ENCODE data around the gene ZNF267. TPM values are rescaled to one million over a fixed set of nuclear protein-coding genes. Genes with fewer than 3 reads are reported as not detected.
A peak's percentile ranks its signal among the peaks of the same experiment; 100 is the strongest.
"Not testable (repeated sequence)": the region's sequence is repeated elsewhere in the genome, so short reads cannot be mapped to it uniquely, and the experiment has no call there.

The ZNF267 gene
- total RNA-seq, 1 experiment from 2014 or later, result 14.5 TPM

DNA sequence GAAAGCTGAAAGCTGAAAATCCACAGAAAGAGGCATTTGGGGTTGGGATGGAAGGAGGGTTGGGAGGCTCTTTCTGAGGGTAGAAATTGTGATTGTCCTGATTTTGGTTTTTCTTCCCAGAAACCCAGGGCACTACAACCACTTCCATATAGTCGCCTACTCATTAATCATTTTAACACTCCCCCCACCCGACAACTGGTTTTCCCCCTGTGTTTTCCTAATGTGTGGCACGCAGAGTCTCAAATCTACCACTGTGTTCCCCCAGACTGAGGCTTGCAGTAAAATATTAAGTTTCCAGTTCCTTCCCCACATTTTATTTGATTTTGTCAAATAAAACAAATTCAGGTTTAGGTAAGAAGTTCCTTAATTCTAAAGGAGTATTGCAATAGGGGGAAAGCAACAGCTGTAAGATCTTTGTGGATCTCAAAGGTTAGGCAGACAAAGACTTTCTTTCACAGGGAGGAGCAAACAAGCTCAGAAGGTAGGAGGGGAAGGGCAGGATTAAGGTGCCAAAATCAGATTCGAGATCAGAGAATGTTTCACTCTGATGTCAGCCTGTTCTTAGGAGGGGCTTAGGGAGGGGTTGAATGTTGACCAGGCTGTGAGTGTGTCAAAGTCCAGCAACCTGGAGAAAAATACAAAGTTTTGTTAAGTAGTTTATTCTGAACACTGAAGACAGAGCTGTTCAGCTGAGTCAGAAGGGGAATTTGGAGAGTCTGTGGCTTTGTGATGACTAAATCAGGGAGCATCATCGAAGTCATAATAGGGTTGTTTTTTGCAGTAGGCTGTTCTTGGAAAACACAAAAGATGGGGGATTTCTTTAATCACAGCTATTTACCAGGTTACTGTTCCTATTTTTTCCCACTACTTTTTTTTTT is 3.6 kb downstream of the ZNF267 start:
- in situ Hi-C loops (cut with HindIII; ENCODE audit: low pct_unique_long_range_greater_than_20kb, low sequenced_read_pairs), result no loop called here
- DNase-seq (ENCODE audit: low read depth), result peak; percentile 93

GRCh38 chr16:31877876-31878642 is 4.5 kb downstream of the ZNF267 start:
- in situ Hi-C loops (cut with HindIII; ENCODE audit: low pct_unique_long_range_greater_than_20kb, low sequenced_read_pairs), result no loop called here
- DNase-seq (ENCODE audit: low read depth), result no peak

GRCh38 chr16:31879937-31880321 is 6.3 kb downstream of the ZNF267 start:
- DNase-seq (ENCODE audit: low read depth), result no peak
- in situ Hi-C loops (cut with HindIII; ENCODE audit: low pct_unique_long_range_greater_than_20kb, low sequenced_read_pairs), result no loop called here

GRCh38 chr16:31880322-31880979 is 6.8 kb downstream of the ZNF267 start:
- in situ Hi-C loops (cut with HindIII; ENCODE audit: low pct_unique_long_range_greater_than_20kb, low sequenced_read_pairs), result no loop called here
- peak; percentile 94 for DNase-seq (ENCODE audit: low read depth)

DNA sequence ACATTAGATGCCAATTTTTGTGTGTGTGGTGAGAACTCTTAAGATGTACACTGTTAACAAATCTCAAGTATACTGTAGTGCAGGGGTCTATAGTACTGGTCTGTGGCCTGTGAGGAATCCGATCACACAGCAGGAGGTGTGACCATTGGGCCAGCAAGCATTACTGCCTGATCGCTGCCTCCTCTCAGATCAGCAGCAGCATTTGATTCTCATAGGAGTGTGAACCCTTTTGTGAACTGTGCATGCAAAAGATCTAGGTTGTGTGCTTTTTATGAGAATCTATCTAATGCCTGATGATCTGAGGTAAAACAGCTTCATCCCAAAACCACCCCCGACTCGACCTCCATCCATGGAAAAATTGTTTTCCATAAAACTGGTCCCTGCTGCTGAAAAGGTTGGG is 12.6 kb downstream of the ZNF267 start:
- no peak for DNase-seq (ENCODE audit: low read depth)
- in situ Hi-C loops (cut with HindIII; ENCODE audit: low pct_unique_long_range_greater_than_20kb, low sequenced_read_pairs), result no loop called here

GRCh38 chr16:31888735-31889134 is 15.1 kb downstream of the ZNF267 start:
- DNase-seq (ENCODE audit: low read depth), result no peak
- in situ Hi-C loops (cut with HindIII; ENCODE audit: low pct_unique_long_range_greater_than_20kb, low sequenced_read_pairs), result no loop called here

GRCh38 chr16:31892111-31892510 is 18.5 kb downstream of the ZNF267 start:
- DNase-seq (ENCODE audit: low read depth); in situ Hi-C loops (cut with HindIII; ENCODE audit: low pct_unique_long_range_greater_than_20kb, low sequenced_read_pairs): not testable (repeated sequence)

GRCh38 chr16:31893824-31894223 is 20.2 kb downstream of the ZNF267 start:
- in situ Hi-C loops (cut with HindIII; ENCODE audit: low pct_unique_long_range_greater_than_20kb, low sequenced_read_pairs), result no loop called here
- DNase-seq (ENCODE audit: low read depth), result no peak

- no peak for DNase-seq (ENCODE audit: low read depth)
- in situ Hi-C loops (cut with HindIII; ENCODE audit: low pct_unique_long_range_greater_than_20kb, low sequenced_read_pairs), result no loop called here
These were observed 23.7 kb downstream of the ZNF267 start for GRCh38 chr16:31897283-31897682.

DNA sequence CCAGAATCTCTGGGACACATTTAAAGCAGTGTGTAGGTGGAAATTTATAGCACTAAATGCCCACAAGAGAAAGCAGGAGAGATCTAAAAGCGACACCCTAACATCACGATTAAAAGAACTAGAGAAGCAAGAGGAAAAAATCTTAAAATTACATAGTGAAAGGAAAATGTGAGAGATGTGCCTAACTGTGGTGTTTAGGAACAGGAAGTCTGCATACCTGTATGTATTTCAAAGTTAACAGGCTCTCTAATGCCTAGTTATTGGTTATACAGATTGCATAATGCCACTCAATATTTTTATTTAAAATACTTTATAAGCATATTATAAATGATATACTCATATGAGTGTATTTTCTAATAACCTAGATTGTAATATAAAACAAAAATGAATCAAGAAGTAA is 25.9 kb downstream of the ZNF267 start:
- DNase-seq (ENCODE audit: low read depth), result no peak
- in situ Hi-C loops (cut with HindIII; ENCODE audit: low pct_unique_long_range_greater_than_20kb, low sequenced_read_pairs), result no loop called here

DNA sequence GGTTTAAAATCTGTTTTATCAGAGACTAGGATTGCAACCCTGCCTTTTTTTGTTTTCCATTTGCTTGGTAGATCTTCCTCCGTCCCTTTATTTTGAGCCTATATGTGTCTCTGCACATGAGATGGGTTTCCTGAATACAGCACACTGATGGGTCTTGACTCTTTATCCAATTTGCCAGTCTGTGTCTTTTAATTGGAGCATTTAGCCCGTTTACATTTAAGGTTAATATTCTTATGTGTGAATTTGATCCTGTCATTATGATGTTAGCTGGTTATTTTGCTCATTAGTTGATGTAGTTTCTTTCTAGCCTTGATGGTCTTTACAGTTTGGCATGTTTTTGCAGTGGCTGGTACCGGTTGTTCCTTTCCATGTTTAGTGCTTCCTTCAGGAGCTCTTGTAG is 31.0 kb downstream of the ZNF267 start:
- DNase-seq (ENCODE audit: low read depth), result not testable (repeated sequence)

GRCh38 chr16:31913668-31914067 is 40.1 kb downstream of the ZNF267 start:
- no peak for DNase-seq (ENCODE audit: low read depth)
- in situ Hi-C loops (cut with HindIII; ENCODE audit: low pct_unique_long_range_greater_than_20kb, low sequenced_read_pairs), result no loop called here

More for the DNA sequence above, 31.0 kb downstream of the ZNF267 start:
- in situ Hi-C loops (cut with HindIII; ENCODE audit: low pct_unique_long_range_greater_than_20kb, low sequenced_read_pairs), result not testable (repeated sequence)

DNA sequence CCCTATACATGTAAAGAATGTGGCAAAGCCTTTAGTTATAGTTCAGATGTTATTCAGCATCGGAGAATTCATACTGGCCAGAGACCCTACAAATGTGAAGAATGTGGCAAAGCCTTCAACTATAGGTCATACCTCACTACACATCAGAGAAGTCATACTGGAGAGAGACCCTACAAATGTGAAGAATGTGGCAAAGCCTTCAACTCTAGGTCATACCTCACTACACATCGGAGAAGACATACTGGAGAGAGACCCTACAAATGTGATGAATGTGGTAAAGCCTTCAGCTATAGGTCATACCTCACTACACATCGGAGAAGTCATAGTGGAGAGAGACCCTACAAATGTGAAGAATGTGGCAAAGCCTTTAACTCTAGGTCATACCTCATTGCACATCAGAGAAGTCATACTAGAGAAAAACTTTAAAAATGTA is 42.5 kb downstream of the ZNF267 start:
- peak; percentile 21 for DNase-seq (ENCODE audit: low read depth)
- in situ Hi-C loops (cut with HindIII; ENCODE audit: low pct_unique_long_range_greater_than_20kb, low sequenced_read_pairs), result no loop called here

DNA sequence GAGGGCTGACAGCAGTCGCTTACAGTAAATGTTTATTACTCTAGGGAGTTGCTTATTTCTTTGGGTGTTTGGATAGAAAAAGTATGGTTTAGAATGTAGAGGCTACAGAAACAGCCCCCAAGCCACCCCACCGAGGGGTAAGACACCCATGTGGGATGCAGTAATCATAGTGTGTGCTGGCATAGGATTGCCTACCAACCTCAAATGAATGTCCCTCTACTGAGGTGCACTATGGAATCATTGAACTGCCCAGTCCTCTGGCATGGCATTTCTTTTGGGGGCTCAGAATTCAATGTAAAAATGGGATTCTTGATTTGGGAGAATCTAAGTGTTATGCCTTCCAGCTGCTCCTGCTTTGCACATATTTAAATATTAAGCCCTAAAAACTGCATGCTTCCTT is 46.8 kb downstream of the ZNF267 start:
- in situ Hi-C loops (cut with HindIII; ENCODE audit: low pct_unique_long_range_greater_than_20kb, low sequenced_read_pairs), result no loop called here
- no peak for DNase-seq (ENCODE audit: low read depth)

GRCh38 chr16:31951806-31952205 is 78.2 kb downstream of the ZNF267 start:
- in situ Hi-C loops (cut with HindIII; ENCODE audit: low pct_unique_long_range_greater_than_20kb, low sequenced_read_pairs); DNase-seq (ENCODE audit: low read depth): not testable (repeated sequence)

DNA sequence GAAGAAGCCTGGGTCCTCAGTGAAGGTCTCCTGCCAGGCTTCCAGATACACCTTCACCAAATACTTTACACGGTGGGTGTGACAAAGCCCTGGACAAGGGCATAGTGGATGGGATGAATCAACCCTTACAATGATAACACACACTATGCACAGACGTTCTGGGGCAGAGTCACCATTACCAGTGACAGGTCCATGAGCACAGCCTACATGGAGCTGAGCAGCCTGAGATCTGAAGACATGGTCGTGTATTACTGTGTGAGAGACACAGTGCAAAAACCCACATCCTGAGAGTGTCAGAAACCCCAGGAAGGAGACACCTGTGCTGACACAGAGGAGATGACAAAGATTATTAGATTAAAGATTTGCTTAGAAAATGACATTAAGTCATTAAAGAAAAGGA is 78.6 kb downstream of the ZNF267 start:
- DNase-seq (ENCODE audit: low read depth); in situ Hi-C loops (cut with HindIII; ENCODE audit: low pct_unique_long_range_greater_than_20kb, low sequenced_read_pairs): not testable (repeated sequence)

- DNase-seq (ENCODE audit: low read depth); in situ Hi-C loops (cut with HindIII; ENCODE audit: low pct_unique_long_range_greater_than_20kb, low sequenced_read_pairs): not testable (repeated sequence)
These were observed 82.6 kb downstream of the ZNF267 start for GRCh38 chr16:31956221-31956620.

GRCh38 chr16:31960186-31960910 is 86.7 kb downstream of the ZNF267 start:
- DNase-seq (ENCODE audit: low read depth); in situ Hi-C loops (cut with HindIII; ENCODE audit: low pct_unique_long_range_greater_than_20kb, low sequenced_read_pairs): not testable (repeated sequence)

All from Caki2 (cell line).